HG02759 (cell line): ENCODE measurements around the gene TAL1.
"Not testable (repeated sequence)": the region's sequence is repeated elsewhere in the genome, so short reads cannot be mapped to it uniquely, and the experiment has no call there.

ENCODE experiments used
- ATAC-seq: cut with Tn5 transposase; IDR thresholded peaks from one replicate; pipeline ENCODE4 v1.9.1; 2021; ENCODE audit warnings: mild to moderate bottlenecking, moderate library complexity; ENCODE audit not compliant: unreplicated experiment

The TAL1 gene

DNA sequence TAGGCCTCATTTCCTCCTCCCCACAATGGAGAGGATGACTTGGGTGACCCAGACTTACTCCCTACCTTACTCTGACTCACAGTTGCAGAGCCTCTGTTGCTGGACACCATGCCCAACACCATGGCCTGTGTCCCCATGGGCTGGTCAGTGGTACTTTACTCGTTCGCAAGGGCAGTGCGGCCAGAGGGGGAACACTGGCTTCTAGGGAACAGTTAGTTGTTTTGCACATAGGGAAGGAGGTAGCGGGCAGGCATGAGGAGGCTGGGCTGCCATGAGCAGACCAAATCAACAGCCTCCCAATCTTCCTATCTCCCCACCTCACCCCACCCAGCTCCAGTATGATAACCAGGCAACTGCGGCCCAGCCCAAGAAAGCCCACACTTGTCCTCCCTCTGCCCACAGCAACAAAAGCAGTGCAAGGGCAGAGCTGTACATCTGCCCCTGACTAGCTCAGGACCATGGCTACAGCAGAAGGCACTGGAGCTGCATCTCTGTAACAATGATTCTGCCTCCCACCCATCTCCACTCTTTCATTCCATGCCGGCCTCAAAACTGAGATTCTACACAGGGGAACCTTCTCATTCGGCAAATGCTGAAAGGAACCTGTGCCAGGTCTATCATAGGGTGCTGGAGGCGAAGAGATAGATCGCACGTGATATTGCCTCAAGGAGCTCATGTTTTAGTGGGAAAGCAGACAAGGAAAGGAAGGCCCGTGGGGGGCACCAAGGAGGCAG lies 18.6 kb downstream of the TAL1 start:
- ATAC-seq, result no peak

DNA sequence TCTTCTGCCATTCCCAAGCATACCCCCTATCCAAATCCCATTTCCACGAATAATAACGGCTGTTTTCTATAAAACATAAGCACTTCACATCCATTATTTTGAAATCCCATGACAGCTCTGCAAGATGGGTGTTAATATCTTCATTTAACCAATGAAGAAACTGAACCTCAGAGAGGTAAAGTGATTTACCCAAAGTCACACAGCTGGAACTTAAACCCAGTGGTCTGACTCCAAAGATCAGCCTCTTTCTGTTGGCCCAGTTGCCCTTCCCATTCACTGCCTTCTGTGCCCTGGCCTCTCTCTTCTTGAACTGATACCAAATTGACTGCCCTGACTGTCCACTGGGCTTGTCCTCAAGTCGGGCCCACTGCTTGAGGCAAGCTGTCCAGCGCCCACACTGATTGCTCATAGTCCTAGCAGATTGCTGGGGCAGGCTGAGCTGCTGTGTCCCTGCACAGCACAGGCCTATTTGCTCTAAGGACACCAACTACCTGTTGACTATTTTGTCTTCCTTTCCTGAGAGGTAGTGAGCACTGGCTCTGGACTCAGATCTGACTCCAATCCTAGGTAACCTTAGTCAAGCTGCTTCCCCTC lies 19.3 kb downstream of the TAL1 start:
- no peak for ATAC-seq

DNA sequence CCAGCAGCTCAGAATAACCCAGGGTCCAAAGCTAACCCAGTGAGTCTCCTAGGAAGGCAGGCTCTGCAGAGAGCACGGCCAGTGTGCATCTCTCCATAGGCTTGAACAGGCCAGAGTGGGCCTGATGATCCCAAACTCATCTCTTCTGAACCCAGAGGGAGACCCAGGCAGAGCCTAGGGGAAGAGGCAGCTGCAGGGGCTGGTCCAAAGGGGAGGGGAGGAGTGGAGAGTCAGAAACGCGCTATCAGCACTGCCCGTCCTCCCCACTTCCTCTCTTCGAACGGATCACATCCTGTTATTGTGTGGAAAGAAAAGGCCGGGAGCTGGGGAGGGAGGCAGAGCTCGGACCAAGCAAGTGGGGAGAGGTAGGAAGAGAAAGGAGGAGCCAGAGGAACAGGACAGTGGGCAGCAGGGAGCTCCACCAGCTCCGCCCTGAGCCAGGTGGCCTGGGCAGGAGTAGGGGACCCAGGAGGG lies 20.2 kb downstream of the TAL1 start:
- no peak for ATAC-seq

DNA sequence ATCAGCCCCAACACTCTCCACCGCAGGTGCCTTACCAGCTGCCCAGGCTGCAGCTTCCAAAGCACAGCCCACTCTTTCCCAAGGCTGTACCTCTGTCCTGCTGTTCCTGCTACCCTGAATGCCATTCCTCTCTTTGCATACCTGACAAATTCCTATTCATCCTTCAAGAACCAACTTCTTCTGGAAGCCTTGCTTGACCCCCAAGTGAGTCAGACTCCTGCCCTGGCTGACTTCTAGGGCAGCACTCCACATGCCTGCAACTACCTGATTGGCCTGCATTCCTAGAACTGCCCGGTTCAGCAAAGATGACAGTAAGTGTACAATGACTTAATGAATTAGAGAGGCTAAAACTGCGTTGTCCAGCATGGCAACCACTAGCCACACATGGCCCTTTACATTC lies 21.4 kb downstream of the TAL1 start:
- ATAC-seq, result no peak

DNA sequence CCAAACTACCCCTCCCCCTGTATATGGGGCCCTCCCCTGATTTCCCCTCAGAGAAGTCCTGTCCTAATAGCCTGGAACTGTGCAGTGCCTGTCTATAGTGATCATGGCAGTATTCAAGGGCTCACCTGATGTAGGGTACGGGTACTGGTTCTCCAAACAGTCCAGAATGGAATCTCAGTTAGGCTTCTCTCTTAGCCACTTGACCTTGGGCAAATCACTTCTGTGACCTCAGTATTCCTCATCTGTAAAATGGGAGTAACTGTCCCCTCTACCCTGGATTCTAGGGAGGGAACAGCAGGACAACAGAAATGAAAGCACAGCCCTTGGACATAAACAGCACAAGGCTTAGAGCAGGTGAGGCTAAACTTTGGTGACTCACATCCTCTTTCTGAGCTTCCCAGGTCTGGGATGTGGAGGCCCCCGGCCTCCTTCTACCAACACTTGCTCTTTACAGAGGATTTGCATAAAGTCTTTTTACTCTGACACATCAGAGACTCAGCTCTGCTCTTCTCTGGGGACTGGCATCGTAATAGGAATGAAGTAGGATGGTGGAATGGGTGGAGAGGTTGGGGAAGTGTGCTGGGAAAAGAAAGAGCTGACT lies 22.2 kb downstream of the TAL1 start:
- no peak for ATAC-seq

DNA sequence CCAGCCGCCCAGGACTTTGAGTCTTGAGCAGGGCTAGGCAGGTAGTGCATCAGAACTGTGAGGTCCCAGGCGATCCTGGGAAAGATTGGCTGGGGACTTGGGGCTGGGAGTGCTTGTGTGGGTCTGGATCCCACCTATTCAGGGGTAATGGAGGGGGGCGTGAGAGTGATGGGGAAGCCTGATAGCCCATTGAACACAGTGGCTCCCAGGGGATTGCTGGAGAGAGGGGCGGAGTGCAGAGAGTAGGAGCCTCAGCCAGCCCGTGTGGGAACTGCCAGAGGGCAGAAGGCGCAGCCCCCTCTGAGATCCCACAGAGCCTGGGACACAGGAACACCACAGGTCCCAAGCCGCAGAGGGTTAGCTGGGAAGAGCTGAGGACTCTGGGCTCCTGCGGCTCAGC lies 22.9 kb downstream of the TAL1 start:
- no peak for ATAC-seq

DNA sequence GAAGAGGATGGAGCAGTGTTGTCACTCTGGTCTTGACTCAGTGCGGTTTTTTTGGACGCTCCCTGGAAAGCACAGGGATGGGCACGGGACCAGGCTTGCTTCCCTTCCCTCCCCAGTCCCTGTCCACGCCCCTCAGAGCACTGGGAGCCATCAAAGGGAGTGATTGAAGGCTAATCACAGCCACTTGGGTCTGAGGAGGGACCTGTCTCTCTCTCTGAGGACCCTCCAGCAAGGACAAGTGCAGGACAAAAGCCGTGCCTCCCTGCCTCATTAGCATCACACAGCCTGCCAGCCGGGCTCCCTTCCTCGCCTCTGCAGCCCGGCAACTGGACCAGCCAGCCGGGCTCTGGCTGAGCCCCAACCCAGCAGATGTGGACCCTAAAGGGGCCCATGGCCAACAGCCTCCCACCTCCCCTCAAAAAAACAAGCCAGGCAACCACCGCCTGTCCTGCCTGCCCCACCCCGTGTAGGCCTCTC lies 23.6 kb downstream of the TAL1 start:
- no peak for ATAC-seq

DNA sequence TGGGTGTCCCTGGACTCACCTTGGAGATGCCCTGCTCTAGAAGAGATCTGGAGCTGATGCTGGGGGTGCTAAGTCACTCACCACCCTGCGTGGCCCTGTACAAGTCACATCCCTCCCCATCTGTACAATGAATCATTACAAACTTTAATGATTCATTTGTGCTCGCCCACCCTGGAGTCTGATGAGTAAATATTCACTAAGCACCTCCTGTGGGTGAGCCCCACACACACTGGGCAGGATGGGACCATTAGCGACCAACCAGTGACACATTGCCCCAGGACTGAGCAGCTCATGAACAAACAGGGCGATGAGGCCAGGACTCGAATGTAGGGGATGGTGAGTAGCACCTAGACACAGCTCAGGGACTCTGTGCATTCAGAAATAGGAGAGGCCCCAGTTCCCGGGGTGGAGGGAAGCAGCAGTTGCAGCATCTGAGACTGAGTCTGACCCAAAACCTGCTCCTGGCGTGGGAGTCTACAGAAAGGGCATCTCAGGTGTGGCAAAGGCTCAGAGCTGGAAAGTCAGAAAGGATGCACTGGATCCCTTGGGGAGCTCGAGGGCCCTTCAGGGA lies 24.1 kb downstream of the TAL1 start:
- ATAC-seq, result no peak

DNA sequence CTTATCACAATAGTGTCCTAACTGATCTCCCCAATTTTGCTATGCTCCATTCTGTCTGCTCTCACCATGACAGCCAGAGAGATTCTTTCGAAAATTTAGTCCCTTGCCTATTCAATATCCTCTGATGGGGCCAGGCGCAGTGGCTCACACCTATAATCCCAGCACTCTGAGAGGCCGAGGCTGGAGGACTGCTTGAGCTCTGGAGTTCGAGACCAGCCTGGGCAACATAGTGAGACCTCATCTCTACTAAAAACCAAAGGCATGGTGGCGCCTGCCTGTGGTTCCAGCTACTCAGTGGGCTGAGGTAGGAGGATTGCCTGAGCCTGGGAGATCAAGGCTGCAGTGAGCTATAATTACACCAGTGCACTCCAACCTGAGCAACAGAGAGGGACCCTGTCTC lies 26.1 kb downstream of the TAL1 start:
- ATAC-seq, result no peak

DNA sequence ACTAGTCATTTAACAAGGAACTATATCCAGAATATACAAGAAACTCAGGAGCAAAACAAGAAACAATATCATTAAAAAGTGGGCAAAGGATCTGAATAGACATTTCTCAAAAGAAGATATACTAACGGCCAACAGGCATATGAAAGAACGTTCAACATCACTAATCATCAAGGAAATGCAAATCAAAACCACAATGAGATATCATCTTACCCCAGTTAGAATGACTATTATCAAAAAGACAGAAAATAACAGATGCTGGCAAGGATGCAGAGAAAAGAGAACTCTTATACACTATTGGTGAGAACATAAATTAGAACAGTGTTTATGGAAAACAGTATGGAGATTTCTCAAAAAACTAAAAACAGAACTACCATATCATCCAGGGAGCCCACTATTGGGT lies 28.5 kb downstream of the TAL1 start:
- ATAC-seq, result not testable (repeated sequence)

DNA sequence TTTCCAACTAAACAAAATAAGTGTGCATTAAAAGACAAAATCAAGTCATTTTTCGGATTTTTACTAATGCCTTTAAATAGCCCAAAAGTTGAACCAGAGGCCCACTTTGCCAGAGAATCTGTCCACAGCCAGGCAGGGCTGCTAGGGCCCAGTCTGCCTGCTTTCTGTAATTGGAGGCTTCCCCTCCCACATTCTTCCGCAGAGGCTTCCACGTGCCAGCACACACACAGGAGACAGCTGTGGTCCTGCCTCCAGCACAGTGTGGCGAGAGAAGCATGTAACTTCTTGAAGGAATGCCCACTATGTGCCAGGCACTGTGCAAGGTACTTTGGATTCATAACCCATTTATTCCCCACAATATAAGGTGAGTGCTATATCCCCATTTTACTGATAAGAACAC lies 30.8 kb downstream of the TAL1 start:
- no peak for ATAC-seq

DNA sequence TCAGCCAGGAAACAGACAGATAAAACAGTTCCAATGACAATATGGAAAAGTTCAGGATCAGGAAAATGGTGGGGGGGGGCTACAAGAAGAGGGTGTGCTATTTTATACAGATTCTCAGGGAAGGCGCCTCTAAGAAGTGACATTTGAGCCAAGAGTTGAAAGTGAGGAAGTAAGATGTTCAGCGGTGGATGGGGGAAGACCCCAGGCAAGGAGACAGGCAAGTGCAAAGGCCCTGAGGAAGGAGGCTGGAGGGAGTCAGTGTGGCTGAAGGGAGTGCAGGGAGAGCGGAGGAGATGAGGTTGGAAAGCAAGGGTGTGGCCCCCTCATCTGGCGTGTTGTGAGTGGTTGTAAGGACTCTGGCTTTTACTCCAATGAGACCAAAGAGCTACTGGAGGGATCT lies 33.8 kb downstream of the TAL1 start:
- no peak for ATAC-seq

DNA sequence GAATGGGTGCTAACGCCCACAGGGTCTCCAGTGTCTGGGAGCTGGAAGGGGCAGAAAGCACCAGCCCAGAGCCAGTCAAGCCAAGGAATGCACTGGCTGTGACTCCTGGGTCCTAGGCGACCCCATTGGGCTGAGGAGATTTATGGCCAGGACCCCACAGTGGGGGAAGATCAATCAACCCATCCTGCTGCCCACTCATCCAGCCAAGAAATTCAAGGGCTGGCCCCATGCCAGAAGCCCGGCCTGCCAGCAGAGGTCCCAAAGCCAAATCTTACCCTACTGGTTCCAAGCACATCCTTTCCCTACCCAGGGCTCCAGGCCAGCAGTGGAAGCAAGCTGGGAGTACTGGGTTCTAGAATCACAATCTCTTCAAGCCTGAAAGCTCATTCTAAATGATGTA lies 35.4 kb downstream of the TAL1 start:
- ATAC-seq, result no peak

DNA sequence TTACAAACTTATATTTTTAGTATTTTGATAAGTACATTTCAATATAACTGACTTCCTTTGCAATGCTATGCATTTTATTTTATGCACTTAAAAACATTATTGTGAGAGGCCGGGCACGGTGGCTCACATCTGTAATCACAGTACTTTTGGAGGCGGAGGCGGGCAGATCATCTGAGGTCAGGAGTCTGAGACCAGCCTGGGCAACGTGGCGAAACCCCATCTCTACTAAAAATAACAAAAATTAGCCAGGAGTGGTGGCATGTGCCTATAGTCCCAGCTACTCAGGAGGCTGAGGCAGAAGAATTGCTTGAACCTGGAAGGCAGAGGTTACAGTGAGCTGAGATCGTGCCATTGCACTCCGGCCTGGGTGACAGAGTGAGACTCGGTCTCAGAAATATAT lies 36.0 kb downstream of the TAL1 start:
- not testable (repeated sequence) for ATAC-seq

DNA sequence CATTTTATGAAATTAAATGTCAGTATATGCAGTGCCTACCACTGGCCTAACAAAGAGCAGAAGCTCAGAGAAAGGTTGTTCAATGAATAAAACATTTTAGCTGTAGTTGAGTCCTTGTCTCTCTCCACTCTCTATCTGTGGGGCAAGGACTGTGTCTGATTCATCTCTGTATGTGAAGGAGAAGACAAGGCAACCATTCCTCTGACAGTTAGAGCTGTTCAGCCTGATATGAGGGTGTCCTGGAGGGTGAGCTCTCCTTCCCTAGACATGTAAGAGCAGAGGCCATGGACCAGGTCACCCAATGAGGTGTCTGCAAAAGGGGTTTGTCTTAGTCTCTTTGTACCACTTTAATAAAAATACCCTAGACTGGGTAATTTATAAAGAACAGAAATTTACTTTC lies 37.7 kb downstream of the TAL1 start:
- no peak for ATAC-seq

DNA sequence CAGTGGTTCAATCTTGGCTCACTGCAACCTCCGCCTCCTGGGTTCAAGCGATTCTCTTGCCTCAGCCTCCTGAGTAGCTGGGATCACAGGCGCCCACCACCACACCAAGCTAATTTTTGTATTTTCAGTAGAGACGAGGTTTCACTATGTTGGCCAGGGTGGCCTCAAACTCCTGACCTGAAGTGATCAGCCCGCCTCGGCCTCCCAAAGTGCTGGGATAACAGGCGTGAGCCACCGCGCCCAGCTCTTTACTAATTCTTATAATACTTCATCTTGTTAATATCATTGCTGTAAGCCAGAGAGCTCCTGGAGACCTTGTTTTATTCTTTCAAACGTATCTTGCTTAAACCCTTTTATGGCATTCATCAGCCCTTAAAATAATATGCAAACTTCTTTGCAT lies 38.5 kb downstream of the TAL1 start:
- ATAC-seq, result not testable (repeated sequence)

DNA sequence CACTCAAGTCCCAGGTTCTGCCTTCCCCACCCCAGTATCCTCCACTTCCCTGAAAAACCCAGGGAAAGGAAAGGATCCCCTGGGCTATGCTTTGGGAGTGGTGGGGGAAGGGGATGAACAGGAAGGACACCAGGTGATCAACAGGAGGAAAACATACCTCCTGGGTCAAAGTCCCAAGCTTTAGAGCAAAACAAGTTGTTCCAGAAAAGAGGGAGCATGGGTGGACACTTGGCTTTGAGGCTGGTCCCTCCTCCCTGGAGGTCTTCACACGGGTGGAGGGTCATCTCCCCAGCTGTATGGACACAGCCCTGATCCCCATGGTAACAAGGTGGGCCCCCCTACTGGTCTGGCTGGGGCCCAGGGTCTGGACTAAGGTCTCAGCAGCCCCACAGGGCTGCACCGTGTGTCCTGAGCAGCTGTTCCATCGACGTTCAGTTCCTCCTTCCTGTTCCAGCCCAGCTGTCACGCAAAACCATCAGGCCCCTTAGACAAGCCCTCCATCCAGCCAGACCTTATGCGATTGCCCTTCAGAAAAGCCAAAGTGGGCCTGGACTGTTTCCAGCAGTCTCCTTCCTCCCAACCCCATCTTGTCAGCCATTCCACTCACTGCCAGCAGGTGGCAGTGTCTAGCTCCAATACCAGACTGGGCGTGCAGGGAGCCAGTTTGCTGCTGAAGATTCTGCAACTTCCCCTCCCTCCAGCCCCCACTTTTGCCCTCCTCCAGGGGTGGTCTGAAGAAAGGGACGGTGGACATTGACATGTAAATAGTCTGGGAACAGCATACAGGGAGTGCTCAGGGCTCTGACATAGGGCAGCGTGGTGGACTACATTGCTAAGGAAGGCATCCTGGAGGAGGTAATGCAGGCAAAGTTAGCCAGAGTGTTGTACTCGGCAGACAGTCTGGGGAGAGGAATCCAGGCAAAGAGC lies 39.3 kb downstream of the TAL1 start:
- ATAC-seq, result peak; percentile 80

DNA sequence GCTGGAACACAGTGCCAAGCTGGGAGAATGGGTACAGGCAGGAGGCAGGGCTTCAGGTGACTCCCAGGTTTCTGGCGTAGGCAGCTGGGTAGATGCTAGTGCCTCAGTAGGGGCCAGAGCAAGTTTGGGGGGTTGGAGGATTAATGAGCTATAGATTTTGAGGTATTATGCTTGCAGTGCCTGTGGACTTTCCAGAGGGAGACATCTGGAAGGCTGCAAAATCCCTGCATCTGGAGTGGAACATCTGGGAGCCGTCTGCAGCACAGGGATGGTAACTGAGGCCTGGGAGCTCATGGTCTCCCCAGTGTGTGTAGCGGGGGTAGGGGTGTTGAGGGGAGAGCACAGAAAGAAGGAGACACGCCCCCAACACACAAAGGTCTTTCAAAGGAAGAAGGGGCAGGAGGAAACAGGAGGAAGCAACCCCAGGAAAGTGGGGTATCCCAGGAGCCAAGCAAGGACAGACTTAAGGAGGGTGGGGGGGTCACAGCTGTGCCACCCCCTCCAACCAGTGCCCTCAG lies 40.0 kb downstream of the TAL1 start:
- ATAC-seq, result no peak

DNA sequence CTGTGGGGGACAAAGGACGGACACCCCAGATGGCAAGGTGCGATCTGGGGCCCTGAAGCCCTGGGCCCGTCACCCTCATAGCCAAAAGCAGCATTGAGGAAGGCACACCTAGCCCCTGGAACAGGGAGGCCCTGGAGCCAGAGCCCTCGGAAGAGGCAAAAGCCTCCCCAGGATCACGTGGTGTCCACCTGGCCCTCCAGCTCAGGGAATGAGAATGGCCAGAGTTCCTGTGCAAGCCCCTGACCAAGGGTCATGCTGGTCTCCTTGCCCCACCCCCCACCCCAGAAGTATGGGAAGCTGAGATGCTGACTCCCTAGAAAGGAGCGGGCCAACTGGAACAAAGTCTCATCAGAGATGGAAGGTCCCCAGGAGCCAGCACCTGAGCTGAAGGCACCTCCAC lies 41.2 kb downstream of the TAL1 start:
- no peak for ATAC-seq

DNA sequence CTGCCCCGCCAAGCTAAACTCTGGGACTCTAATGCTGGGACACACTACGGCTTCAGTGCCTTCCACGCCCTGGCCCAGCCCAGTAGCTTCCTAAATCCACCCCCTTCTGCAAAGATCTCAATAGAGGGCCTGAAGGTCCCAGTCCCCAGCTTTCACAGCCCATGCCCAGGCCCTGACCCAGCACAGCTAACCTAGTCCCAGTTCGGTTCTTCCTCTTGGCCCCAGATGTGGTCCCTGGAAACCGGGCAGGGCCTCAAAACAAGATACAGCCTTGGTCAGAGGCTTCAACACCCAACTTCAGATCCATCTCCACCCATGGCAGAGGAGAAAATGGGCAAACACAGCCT lies 41.5 kb downstream of the TAL1 start:
- no peak for ATAC-seq
